Measurements from ENCODE around the gene STRIT1. TPM values are rescaled to one million over a fixed set of nuclear protein-coding genes. Genes with fewer than 3 reads are reported as not detected.
A peak's percentile ranks its signal among the peaks of the same experiment; 100 is the strongest.

Gene STRIT1
- total and polyA plus RNA-seq, 9 of the 15 experiments (the other 6 are each of a cell fraction or from before 2014, with no cell fraction given), result not detected

- TF ChIP-seq, protein P1, sequence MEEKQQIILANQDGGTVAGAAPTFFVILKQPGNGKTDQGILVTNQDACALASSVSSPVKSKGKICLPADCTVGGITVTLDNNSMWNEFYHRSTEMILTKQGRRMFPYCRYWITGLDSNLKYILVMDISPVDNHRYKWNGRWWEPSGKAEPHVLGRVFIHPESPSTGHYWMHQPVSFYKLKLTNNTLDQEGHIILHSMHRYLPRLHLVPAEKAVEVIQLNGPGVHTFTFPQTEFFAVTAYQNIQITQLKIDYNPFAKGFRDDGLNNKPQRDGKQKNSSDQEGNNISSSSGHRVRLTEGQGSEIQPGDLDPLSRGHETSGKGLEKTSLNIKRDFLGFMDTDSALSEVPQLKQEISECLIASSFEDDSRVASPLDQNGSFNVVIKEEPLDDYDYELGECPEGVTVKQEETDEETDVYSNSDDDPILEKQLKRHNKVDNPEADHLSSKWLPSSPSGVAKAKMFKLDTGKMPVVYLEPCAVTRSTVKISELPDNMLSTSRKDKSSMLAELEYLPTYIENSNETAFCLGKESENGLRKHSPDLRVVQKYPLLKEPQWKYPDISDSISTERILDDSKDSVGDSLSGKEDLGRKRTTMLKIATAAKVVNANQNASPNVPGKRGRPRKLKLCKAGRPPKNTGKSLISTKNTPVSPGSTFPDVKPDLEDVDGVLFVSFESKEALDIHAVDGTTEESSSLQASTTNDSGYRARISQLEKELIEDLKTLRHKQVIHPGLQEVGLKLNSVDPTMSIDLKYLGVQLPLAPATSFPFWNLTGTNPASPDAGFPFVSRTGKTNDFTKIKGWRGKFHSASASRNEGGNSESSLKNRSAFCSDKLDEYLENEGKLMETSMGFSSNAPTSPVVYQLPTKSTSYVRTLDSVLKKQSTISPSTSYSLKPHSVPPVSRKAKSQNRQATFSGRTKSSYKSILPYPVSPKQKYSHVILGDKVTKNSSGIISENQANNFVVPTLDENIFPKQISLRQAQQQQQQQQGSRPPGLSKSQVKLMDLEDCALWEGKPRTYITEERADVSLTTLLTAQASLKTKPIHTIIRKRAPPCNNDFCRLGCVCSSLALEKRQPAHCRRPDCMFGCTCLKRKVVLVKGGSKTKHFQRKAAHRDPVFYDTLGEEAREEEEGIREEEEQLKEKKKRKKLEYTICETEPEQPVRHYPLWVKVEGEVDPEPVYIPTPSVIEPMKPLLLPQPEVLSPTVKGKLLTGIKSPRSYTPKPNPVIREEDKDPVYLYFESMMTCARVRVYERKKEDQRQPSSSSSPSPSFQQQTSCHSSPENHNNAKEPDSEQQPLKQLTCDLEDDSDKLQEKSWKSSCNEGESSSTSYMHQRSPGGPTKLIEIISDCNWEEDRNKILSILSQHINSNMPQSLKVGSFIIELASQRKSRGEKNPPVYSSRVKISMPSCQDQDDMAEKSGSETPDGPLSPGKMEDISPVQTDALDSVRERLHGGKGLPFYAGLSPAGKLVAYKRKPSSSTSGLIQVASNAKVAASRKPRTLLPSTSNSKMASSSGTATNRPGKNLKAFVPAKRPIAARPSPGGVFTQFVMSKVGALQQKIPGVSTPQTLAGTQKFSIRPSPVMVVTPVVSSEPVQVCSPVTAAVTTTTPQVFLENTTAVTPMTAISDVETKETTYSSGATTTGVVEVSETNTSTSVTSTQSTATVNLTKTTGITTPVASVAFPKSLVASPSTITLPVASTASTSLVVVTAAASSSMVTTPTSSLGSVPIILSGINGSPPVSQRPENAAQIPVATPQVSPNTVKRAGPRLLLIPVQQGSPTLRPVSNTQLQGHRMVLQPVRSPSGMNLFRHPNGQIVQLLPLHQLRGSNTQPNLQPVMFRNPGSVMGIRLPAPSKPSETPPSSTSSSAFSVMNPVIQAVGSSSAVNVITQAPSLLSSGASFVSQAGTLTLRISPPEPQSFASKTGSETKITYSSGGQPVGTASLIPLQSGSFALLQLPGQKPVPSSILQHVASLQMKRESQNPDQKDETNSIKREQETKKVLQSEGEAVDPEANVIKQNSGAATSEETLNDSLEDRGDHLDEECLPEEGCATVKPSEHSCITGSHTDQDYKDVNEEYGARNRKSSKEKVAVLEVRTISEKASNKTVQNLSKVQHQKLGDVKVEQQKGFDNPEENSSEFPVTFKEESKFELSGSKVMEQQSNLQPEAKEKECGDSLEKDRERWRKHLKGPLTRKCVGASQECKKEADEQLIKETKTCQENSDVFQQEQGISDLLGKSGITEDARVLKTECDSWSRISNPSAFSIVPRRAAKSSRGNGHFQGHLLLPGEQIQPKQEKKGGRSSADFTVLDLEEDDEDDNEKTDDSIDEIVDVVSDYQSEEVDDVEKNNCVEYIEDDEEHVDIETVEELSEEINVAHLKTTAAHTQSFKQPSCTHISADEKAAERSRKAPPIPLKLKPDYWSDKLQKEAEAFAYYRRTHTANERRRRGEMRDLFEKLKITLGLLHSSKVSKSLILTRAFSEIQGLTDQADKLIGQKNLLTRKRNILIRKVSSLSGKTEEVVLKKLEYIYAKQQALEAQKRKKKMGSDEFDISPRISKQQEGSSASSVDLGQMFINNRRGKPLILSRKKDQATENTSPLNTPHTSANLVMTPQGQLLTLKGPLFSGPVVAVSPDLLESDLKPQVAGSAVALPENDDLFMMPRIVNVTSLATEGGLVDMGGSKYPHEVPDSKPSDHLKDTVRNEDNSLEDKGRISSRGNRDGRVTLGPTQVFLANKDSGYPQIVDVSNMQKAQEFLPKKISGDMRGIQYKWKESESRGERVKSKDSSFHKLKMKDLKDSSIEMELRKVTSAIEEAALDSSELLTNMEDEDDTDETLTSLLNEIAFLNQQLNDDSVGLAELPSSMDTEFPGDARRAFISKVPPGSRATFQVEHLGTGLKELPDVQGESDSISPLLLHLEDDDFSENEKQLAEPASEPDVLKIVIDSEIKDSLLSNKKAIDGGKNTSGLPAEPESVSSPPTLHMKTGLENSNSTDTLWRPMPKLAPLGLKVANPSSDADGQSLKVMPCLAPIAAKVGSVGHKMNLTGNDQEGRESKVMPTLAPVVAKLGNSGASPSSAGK (IDR thresholded peaks at IDR 0.05), result peak; percentile 95
- no peak for TF ChIP-seq PHF21A (IDR thresholded peaks at IDR 0.05; ENCODE audit: borderline replicate concordance, low read depth)
- 0 out of 2 replicates have a peak, but pooled peaks have one; percentile 45 for TF ChIP-seq FOXP1 (CRISPR knock-in tag; IDR thresholded peaks at IDR 0.05)
- peak; percentile 74 for TF ChIP-seq CREM (IDR thresholded peaks at IDR 0.05; ENCODE audit: low read depth)
- peak; percentile 22; the same call in 1 of the 2 replicates for TF ChIP-seq ZKSCAN8 (CRISPR knock-in tag; IDR thresholded peaks at IDR 0.05)
- TF ChIP-seq E2F3 (CRISPR knock-in tag; IDR thresholded peaks at IDR 0.05), result 0 out of 2 replicates have a peak, but pooled peaks have one; percentile 48
- no peak for TF ChIP-seq ZNF41 (CRISPR knock-in tag; conservative IDR thresholded peaks at IDR 0.05)
- TF ChIP-seq HBP1 (CRISPR knock-in tag; IDR thresholded peaks at IDR 0.05), result 0 out of 2 replicates have a peak, but pooled peaks have one; percentile 21
- peak; percentile 62; the same call in 1 of the 2 replicates for TF ChIP-seq BRD4 (IDR thresholded peaks at IDR 0.05)
- TF ChIP-seq, protein P2, sequence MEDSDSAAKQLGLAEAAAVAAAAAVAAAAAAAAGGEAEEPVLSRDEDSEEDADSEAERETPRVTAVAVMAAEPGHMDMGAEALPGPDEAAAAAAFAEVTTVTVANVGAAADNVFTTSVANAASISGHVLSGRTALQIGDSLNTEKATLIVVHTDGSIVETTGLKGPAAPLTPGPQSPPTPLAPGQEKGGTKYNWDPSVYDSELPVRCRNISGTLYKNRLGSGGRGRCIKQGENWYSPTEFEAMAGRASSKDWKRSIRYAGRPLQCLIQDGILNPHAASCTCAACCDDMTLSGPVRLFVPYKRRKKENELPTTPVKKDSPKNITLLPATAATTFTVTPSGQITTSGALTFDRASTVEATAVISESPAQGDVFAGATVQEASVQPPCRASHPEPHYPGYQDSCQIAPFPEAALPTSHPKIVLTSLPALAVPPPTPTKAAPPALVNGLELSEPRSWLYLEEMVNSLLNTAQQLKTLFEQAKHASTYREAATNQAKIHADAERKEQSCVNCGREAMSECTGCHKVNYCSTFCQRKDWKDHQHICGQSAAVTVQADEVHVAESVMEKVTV (CRISPR knock-in tag; IDR thresholded peaks at IDR 0.05), result 0 out of 2 replicates have a peak, but pooled peaks have one; percentile 8
Observed at GRCh38 chr3:155334914-155335723, 41.6 kb upstream of the STRIT1 start (continued).
